HG02938 (cell line): Measurements from ENCODE around the gene TRAFD1.
"Not testable (repeated sequence)": the region's sequence is repeated elsewhere in the genome, so short reads cannot be mapped to it uniquely, and the experiment has no call there.

Source experiments
- ATAC-seq: cut with Tn5 transposase; IDR thresholded peaks from one replicate; pipeline ENCODE4 v1.9.1; 2021; ENCODE audit warnings: mild to moderate bottlenecking, moderate library complexity; ENCODE audit not compliant: unreplicated experiment

TRAFD1 gene

GRCh38 chr12:112158461-112159145 lies 33.2 kb downstream of the TRAFD1 start:
- not testable (repeated sequence) for ATAC-seq

DNA sequence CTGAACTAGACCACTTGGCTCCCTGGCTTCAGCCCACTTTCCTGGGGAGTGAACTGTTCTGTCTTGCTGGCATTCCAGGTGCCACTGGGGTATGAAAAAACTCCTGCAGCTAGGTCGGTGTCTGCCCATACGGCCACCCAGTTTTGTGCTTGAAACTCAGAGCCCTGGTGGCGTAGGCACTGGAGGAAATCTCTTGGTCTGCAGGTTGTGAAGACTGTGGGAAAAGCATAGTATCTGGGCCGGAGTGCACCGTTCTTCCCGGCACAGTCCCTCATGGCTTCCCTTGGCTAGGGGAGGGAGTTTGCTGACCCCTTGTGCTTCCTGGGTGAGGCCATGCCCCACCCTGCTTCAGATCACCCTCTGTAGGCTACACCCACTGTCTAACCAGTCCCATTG lies 33.8 kb downstream of the TRAFD1 start:
- no peak for ATAC-seq

DNA sequence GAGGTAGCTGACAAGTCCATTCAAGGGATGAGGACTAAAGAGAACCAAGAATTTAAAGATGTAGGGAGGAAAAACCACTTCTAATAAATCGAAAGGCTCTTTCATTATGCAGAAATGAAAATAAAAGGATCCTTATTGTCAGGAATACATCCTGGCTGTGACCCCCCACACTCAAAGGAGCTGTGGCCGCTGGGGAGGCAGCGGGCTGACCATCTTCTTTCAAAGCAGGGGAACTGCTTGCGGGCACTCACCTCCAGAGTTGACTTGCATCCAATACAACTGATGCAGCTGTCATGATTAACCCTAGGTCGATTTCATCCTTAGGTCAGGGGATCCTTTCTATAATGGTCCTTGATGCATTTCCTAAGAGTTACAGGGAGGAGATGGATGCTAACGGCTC lies 35.3 kb downstream of the TRAFD1 start:
- ATAC-seq: no peak

- no peak for ATAC-seq
Observed at GRCh38 chr12:112161711-112162110, 36.4 kb downstream of the TRAFD1 start.

DNA sequence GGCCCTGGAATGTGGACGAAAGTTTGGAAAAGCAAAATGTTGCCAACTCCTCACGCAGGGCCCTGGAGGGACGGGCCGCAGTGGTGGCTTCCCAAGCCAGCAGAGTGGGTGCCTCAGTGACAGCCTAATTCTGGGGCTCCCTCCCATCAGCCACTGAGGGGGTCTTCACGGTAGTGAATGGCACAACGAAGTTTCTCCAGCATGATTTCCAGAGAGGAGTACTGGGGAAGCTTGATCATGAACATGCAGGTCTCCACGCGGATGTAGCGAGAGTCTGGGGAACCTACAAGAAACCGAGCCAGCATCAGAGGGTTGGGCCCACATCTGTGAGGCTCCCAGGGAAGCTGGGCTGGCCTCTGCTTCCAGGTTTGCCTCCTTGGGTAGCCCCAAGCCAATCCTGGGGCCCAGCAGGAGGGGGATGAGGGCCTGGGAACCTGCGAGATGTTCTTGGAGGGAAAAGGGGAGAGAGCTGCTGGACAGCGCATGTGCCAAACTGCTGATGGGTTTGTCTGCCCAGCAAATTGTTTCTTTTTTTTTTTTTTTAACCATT lies 37.0 kb downstream of the TRAFD1 start:
- no peak for ATAC-seq

DNA sequence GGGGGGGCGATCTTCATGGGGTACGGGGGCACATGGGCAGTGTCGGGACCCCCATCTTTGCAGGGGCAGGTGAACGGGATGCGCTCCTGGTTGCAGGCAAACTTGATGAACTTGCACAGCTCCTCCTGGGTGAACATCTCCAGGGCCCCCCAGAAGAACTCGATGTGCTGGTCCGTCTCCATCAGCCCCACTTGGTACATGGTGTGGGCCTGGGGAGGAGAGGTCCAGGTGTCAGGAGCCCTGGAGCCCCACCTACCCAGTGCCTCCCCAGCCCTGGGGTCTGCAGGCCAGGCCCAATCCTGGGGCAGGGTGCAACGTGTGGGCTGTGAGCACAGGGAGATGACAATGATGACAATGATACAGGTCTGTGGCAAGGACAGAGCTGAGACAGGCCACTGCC lies 37.7 kb downstream of the TRAFD1 start:
- no peak for ATAC-seq

- ATAC-seq: no peak
Observed at GRCh38 chr12:112163471-112163991, 38.2 kb downstream of the TRAFD1 start.

DNA sequence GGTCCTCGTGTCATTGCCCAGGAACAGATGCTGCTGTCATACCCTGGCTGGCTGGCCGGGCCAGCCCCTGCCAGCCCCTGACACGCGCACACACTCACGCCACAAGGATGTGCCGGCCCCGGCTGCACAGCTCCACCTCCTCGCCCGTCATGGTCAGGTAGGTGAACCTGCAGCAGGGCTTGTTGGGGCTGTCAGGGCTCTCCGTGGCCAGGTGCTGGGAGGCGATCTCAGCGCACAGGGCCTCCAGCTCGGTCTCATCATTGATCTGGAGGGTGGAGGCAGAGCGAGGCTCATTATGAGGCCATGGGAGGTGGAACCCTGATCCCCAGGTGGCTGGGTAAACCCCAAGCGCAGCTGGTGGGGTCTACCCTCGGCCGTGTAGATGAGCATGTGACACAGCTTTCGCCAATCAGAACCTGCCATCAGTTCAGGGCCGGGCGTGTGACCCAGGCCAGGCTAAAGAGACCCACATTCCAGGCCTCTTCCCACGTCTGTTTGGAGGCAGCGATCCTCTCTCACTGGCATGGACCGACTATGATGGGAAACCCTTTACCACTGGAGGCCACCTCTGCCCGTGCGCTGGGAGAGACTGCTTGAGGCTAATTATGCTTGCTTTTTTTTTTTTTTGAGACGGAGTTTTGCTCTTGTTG lies 38.8 kb downstream of the TRAFD1 start:
- ATAC-seq: no peak

- ATAC-seq: no peak
Observed at GRCh38 chr12:112165624-112166023, 40.3 kb downstream of the TRAFD1 start.

DNA sequence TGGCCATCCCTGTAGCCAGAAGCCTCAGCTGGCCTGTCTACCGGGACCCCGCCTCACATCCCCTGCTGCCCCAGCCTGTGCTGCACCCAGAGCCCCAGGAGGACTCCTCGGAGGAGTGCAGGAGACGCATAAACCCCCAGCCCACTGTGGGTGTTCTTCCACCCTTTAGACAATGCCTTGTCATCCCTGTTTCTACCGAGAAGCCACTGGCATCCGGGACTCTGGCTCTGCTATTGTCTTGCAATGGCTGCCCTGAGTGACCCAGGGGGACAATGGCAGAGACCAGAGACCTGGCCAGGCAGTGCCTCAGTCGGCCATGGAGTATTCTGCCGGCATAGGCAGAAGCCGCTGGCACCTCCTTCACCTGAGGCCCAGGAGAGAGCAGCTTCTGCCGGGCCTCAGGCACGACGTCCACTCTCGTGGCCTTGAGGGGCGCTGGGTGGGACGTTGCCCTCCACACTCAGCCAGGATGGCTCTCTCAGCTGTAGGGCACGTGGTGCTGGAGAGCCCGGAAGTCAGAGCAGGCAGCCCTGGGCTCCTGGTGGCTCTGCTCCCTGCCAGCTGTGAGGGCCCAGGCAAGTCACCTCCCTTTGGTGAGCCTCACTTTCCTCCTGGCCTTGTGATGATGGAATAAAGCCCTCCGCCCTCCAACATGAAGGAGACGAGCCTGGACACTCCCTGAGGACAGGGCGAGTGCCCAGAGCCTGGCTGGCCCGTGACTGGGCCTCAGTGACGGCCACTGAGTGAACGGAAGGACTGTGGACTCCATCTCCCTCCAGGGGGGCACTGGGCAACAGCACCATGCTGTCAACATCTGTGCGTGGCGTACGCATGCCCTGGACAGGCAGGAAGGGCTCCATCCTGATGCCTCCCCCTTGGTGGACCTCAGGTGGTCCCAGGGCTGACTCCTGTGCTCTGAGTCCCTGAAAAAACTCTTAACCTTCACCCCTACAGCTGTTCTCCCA lies 41.0 kb downstream of the TRAFD1 start:
- ATAC-seq: no peak

GRCh38 chr12:112167031-112167461 lies 41.7 kb downstream of the TRAFD1 start:
- no peak for ATAC-seq

- no peak for ATAC-seq
Observed at GRCh38 chr12:112167718-112168525, 42.6 kb downstream of the TRAFD1 start.

DNA sequence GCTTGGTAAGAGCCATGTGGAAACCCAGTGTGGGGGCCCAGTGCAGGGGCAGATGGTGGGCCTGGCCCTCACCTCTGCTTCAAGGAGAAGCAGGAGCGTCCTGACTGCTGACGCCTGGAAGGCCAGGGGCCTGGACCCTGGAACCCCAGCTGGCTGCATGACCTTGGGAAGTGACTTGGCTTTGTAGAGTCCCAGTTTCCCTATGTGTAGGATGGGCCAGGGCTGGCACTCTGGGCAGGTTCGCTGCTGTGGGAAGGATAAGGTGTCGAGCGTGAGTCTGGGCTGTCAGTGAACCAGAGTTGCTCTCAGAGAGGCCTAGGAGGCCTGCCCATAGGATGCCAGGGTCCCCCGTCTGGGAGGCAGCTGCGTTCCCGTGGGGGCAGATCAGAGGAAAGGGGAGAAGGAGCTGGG lies 43.2 kb downstream of the TRAFD1 start:
- no peak for ATAC-seq

DNA sequence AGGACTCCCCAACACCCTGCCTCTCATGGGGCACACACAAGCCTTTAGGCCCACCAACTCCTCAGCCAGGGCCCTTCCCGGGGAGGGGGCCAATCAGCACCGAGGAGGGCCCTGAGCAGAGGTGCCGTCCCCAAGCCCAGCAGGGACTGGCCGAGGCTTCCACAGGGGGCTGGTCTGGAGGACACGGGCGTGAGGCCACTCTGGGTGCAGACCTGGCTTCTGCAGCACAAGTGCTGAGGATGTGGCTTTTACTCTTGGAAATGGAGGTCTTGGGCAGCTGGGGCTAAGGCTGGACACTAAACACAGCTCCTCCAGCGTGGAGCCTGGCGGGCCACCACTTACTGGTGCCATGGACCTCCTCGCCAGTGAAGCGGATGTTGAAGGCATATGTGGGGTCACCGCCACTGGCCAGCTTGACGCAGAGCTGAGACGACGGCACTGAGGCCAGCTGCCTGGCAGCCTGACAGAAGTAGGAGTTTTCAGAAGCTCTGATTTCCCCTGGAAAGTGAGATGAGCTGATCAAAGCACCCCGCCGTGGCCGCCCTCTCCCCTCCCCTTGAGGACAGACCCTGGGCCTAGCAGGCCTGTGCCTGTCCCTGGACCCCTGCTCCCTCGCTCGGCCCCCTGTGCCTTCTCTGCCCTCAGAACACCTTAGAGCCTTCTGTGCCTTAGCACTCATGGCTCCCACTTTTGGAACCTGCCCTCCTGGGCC lies 44.0 kb downstream of the TRAFD1 start:
- no peak for ATAC-seq

DNA sequence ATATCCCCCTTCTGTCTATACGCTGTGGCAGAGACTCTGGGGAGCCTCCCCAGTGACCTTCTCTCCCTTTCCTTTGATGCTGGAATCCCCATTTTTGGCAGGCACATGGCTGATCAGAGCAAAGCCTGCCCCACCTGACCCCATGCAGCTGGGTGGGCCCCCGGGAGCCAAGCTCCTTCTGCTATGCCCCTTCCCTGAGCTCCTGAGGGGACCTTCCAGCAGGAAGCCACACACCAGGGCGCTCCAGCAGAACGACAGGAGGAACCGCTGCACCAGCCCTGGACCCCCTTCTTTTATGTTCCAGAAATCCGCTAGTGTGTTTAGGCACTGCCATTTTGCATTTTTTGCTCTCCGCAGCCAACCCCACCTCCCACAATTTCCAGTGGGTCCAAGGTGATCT lies 44.6 kb downstream of the TRAFD1 start:
- no peak for ATAC-seq

- ATAC-seq: no peak
Observed at GRCh38 chr12:112170376-112170775, 45.0 kb downstream of the TRAFD1 start.

DNA sequence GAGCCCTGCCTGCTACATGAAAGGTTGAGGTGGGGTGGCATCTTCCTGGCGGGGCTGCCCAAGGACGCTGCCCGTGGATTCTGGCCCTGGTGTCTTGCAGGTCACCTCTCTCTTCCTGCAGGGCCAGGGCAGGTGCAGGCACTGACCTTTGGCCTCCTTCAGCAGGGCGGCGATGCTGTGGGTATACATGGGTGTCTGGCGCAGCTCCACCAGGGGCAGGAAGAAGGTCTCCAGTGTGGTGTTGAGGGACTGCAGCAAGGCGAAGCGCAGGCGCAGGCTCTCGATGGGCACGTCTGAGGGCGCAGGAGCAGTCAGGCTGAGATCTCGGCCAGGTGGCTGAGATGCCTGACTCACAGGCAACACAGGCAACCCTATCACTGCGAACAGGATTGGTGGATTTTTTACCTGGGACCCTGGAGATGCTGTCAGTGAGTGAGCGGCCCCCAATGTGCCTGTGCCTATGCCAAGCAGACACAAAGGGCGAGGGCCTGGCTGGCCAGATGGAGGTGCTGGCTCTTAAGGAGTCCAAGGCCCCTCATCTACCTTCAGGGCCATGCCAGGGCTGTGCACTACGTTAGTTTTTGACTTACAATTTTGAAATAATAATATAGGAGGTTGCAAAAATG lies 45.7 kb downstream of the TRAFD1 start:
- ATAC-seq: no peak

DNA sequence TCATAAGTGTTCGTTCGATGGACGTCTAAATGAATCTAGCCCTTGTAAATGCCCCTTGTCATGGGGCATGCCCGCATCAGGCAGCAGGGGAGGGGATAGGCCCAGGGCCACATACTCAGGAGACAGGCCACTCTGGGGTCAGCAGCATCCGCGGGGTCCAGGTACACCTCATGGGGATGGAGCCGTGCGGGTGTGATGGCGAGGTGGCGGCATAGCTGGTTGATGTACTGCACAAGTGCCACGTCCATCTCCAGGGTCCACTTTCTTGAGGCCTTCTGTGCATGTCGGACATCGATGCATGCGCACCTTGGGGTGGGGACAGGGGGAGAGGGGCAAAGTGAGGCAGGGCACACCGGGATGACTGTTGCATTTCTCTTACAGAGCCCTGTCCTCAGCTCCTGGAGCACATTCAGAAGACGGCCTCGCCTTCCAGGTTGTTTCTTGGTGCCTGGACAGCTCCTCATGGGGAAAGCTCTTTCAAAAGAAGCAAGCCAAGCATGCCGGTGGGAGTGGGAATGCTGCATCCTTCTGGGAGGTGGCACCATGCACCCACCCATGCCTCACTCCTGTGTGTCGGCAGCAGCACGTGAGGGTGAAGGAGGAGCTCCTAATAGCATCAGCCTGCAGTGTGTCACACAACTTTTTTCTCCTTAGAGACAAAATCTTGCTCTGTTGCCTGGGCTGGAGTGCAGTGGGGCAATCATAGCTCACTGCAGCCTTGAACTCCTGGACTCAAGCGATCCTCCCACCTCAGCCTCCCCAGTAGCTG lies 47.4 kb downstream of the TRAFD1 start:
- ATAC-seq: no peak
